RPMI7951 (cell line): ENCODE data around the gene SLC25A47. TPM values are rescaled to one million over a fixed set of nuclear protein-coding genes. Genes with fewer than 3 reads are reported as not detected.

ENCODE experiments used
- DNase-seq: peaks from one replicate; pipeline ENCODE4 v3.0.0-alpha.2; 2012; ENCODE audit warnings: low read depth
- total RNA-seq: library from RNA; depleted of rRNA; stranded (reverse); fragments of >200 nt; shearing (Covaris generic); gene quantifications from 2 replicates; pipeline ENCODE4 v1.2.3, GENCODE V29; 2014

Gene SLC25A47
- total RNA-seq, 1 experiment from 2014 or later, result not detected

- DNase-seq, result no peak
Measured at GRCh38 chr14:100346306-100347091, 23.4 kb downstream of the SLC25A47 start.

GRCh38 chr14:100348253-100348729 is 25.2 kb downstream of the SLC25A47 start:
- no peak for DNase-seq

GRCh38 chr14:100348784-100349685 is 25.9 kb downstream of the SLC25A47 start:
- DNase-seq, result no peak

- no peak for DNase-seq
Measured at GRCh38 chr14:100350276-100350926, 27.3 kb downstream of the SLC25A47 start.

- no peak for DNase-seq
Measured at GRCh38 chr14:100350986-100351385, 27.8 kb downstream of the SLC25A47 start.

- DNase-seq, result no peak
Measured at GRCh38 chr14:100358396-100358795, 35.3 kb downstream of the SLC25A47 start.

GRCh38 chr14:100359111-100359510 is 36.0 kb downstream of the SLC25A47 start:
- DNase-seq, result no peak

- no peak for DNase-seq
Measured at GRCh38 chr14:100359881-100360280, 36.7 kb downstream of the SLC25A47 start.

DNA sequence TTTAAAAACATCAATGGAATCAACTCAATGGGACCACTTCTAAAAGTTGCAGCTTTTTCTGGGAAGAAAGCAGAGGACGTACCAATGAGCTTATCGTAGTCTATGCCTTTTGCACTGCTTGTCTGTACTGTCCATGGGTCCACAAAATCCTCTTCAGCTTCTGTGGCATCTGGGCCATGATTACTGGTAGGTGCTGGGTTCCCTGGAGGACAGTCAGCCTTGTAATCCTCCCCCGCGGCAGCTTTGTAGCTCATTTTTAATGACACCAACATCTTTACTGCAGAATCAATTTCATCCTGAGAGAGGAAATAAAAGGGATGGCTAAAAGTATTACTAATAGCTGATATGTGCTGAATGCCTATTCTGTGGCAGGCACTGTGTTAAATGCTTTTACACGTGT is 38.5 kb downstream of the SLC25A47 start:
- no peak for DNase-seq

- DNase-seq, result peak; percentile 35
Measured at GRCh38 chr14:100362311-100362927, 39.3 kb downstream of the SLC25A47 start.

DNA sequence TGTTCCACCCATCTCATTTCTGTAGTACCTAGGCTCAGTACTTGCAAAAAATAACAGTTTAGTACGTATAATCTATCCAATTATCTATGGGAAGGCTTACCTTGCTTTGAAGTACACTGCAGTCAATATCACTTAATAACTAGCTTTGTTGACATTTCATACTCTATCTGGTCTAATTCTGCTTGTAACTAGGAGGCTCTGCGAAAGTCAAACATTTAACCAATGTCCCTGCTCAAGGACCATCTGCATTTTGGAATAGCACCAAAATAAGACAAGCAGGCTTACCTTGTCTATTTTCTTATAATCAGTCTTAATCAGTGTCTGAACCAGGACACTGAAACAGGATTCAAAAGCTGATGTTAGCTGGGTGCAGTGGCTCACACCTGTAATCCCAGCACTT is 39.9 kb downstream of the SLC25A47 start:
- DNase-seq, result no peak

- no peak for DNase-seq
Measured at GRCh38 chr14:100364403-100364802, 41.3 kb downstream of the SLC25A47 start.

DNA sequence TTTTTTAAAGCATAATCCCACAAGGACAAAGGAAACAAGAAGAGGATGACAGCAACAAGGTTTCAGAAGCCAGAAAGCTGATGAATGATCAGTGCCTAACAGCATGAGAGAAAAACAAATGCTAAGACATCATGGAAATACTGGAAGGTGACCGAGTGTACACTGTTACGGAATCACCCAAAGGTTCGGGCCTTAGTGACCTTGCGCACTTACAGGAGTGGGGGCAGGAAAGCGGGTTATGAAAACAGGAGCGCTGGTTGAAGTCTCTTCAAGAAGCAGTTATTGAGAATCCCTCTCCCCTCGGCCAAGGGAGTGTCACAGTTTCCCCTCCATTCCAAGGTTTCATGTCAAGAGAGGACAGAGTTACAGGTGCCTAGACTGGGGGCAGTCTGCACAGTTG is 42.6 kb downstream of the SLC25A47 start:
- no peak for DNase-seq

DNA sequence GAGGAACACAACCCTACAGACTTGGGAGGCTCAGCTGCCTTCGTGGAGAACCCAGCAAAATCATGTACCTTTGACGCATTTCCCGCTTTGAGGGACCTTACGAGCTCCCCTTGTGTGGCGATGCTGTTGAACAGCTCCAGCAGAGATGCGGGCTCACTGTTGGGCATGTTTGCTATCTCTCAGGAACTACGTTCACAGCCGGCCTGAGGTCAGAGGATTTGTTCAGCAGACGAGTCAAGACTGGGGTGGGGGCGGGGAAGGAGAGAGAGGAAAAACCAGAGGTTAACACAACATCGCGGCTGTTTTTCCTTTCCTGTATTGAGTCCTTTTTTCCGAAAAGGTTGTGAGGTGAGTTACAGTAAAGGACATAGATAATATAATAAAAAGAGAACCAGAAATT is 45.9 kb downstream of the SLC25A47 start:
- no peak for DNase-seq

GRCh38 chr14:100370003-100370402 is 46.9 kb downstream of the SLC25A47 start:
- DNase-seq, result no peak

GRCh38 chr14:100371773-100372172 is 48.6 kb downstream of the SLC25A47 start:
- no peak for DNase-seq

DNA sequence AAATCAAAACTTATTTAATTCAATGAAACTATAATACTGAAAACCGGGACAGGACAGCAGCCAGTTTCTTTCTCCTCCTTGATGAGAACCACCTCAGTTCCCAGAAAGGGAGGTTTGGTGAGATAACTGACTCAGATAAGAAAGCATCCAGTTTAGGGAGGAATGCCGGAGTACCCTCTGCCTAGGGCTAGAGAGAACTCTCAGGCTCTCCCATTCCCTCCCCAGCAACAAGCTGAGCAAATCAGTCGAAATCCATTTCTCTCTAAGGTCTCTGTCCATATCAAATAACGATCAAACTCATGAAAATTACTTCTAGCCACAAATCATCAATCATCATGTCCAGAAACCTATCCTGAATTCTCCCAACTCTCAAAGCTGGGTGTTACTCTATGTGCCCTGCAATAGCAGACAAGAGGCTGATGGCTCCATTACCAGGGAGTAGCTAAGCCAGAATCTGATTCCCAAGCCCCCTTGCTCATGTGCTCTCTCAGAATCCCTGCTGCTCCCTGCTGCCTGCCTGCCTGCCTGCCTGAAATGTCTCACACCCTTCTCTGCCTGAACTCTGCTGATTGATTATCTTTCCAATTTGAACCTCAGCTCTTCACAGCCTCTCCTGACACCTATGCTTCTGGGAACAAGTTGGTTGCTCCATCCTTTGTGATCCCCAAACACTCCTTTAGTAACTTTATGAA is 49.4 kb downstream of the SLC25A47 start:
- no peak for DNase-seq

GRCh38 chr14:100374270-100374669 is 51.1 kb downstream of the SLC25A47 start:
- no peak for DNase-seq

DNA sequence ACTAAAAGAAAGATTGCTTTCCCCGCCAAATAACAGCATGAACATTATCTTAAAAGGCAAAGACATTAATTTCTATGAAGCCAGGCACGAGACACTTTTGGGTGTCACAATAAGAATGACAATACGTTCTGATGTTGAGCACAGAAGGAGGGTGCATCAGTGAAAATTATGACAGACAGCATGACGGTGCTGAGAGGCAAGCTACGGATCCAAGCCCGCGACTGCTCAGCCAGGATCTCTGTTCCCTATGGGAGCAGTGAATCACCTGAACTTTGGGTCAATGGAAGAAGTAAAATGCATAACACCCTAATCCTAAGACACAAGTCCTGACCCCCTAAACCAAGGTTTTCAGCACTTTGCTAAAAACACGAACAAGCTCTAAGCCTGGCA is 51.7 kb downstream of the SLC25A47 start:
- DNase-seq, result no peak

- DNase-seq, result peak; percentile 92
Measured at GRCh38 chr14:100375266-100375962, 52.3 kb downstream of the SLC25A47 start.
